Heart left ventricle (tissue), 16 donors: ENCODE measurements around the gene BMP10. TPM values are rescaled to one million over a fixed set of nuclear protein-coding genes. Genes with fewer than 3 reads are reported as not detected.

Source experiments
- ATAC-seq, 4 donors: fragments of 200-7000 bp; cut with Tn5 transposase; one replicate each; pipeline ENCODE4 v1.9.1; 2020 to 2022; ENCODE audit warnings: moderate library complexity in 4 of 4, mild to moderate bottlenecking in 3 of 4, moderate number of reproducible peaks in 1 of 4
- DNase-seq, 5 donors: peaks; one replicate each; pipeline ENCODE4 v3.0.0-alpha.2; 2020
- H3K27ac ChIP-seq, 12 donors: fragments of 200-600 bp; sonication (generic) in 4 of 12; one replicate each; pipeline versions ENCODE4 v1.5.0 to v1.8.0; 2016 to 2022; ENCODE audit warnings: mild to moderate bottlenecking in 2 of 12
- H3K27me3 ChIP-seq, 9 donors: fragments of 200-600 bp; sonication (generic) in 2 of 9; one replicate each; pipeline versions ENCODE4 v1.5.1 to v1.8.0; 2016 to 2022; ENCODE audit warnings: mild to moderate bottlenecking in 3 of 9
- H3K36me3 ChIP-seq, 9 donors: fragments of 200-600 bp; sonication (generic) in 2 of 9; one replicate each; pipeline versions ENCODE4 v1.5.0 to v1.8.0; 2018 to 2022; ENCODE audit warnings: mild to moderate bottlenecking in 2 of 9
- H3K4me1 ChIP-seq, 12 donors: fragments of 200-600 bp; sonication (generic) in 4 of 12; one replicate each; pipeline versions ENCODE4 v1.5.0 to v1.8.0; 2016 to 2022; ENCODE audit warnings: mild to moderate bottlenecking in 3 of 12
- H3K4me3 ChIP-seq, 12 donors: fragments of 200-600 bp; sonication (generic) in 4 of 12; one replicate each; pipeline versions ENCODE4 v1.5.0 to v1.8.0; 2017 to 2022; ENCODE audit warnings: mild to moderate bottlenecking in 9 of 12, moderate library complexity in 4 of 12
- H3K9me3 ChIP-seq, 12 donors: fragments of 200-600 bp; sonication (generic) in 4 of 12; one replicate each; pipeline versions ENCODE4 v1.5.0 to v1.8.0; 2016 to 2022; ENCODE audit warnings: mild to moderate bottlenecking in 1 of 12
- POLR2A ChIP-seq, 2 donors: fragments of 450-650 bp; IDR thresholded peaks; one replicate each; pipeline ENCODE4 v1.6.1; 2017; ENCODE audit warnings: antibody characterized with exemption in 2 of 2, mild to moderate bottlenecking in 2 of 2, moderate library complexity in 2 of 2
- WGBS, 4 donors: extraction: QIAGEN DNeasy Blood & Tissue Kit in 2 of 4; methylation state at CpG; one replicate each; pipeline versions ENCODE4 v1.1.5 to v1.1.7; 2013 to 2018; 5-methylcytosine and 5-hydroxymethylcytosine counted together
- intact Hi-C, 10 donors: fragments of 100-400 bp; cut with DNase I; formaldehyde crosslinking; loops; one replicate each; pipeline versions ENCODE4 v1.11.1 to v1.14.2; 2022
- polyA plus RNA-seq, 2 donors: library from polyadenylated mRNA; stranded (reverse); fragments of 200-250 nt; gene quantifications; one replicate each; pipeline ENCODE4 v1.2.3, GENCODE V29; 2013
- total RNA-seq, 9 donors: library from RNA; depleted of rRNA in 2 of 9; stranded (reverse); fragments of >200 nt in 2 of 9; fragmentation: NEBNext Ultra II Directional in 3 of 9; extraction: Animal tissue kit (Norgen Biotek cat#: 25700) in 3 of 9; gene quantifications; one replicate each; pipeline versions ENCODE4 v1.1.0 to v1.2.4, GENCODE V29; 2016 to 2023
- TF ChIP-seq, protein P1 (sequence below), 12 donors: fragments of 200-600 bp; sonication (generic) in 4 of 12; IDR thresholded peaks; one replicate each; pipeline versions ENCODE4 v1.5.0 to v1.8.0; 2018 to 2022; ENCODE audit warnings: antibody characterized with exemption in 12 of 12, mild to moderate bottlenecking in 5 of 12
- donor health status: ischemic (EF 13 %, LVEDD 7.1; RV severe dilation, severe dysfunction).
- donor health status: healthy with polysubstance abuse.
- donor health status: DM: no; HTN: yes; CAD: no.
- donor health status: DM: no; HTN: no; CAD: no.
- donor health status: ischemic (EF 25% LVEDD 6.9; RV normal size, moderate dysfunction).
- donor health status: ischemic (EF 25% LVEDD 5.7; RV mildly dilated, moderate dysfunction).
- donor health status: healthy.
- donor health status: DM: yes; HTN: yes; CAD: no.
- donor health status: ischemic (EF 35%, LVEDD 5.7; RV mildly dilated, moderate dysfunction).
- donor health status: nonischemic (EF 11% LVEDD 7.7; RV severe dilation, severe dysfunction).
- donor health status: DM: yes; HTN: yes; CAD: no.
- donor health status: PGD.
- donor health status: ischemic (EF 29% LVEDD 5.4; RV normal size, mild dysfunction).
- donor health status: nonischemic (EF 23%, LVEDD 6.1; RV moderate dilation, normal function).

The BMP10 gene
- total and polyA plus RNA-seq, 11 donors = 0.15 to 5.9 (median 1.7) TPM; not detected in 7

DNA sequence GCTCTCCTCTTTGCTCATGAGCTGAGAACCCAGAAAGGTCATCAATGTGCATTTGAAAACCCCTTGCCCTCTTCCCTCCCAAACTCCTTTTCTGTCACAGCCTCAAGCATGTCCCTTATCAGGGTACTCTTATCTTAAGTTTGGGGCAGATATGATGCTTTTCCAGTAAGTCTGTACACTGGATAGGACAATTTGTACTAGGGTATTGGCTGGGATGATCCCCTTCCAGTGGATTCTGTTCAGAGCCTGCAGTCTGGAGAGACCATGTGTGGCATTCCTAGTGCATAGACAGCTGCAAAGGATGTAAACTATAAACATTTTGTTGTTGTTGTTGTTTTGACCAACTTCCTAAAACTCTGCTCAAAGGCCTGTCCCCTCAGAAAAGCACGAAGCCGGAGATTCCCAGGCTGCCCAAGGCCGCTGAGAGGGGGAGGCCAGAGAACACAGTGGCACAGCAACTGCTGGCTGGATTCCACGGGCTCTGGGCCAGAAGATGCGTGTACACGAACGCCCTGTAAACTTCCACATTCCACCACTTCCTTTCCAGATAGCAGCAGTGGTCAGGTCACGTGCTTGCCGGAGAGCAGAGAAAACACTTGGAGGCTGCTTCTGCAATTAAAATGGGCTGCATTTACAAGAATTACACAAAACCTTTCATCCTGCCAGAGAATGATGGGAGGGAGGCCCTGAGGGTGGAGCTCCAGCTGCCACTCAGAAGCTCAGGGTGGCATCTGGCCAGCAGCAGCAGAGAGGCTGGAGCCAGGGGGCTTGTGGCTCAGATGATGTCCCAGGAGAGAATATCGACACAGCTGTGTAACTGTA is 42.1 kb downstream of the BMP10 start:
- TF ChIP-seq, protein P1, sequence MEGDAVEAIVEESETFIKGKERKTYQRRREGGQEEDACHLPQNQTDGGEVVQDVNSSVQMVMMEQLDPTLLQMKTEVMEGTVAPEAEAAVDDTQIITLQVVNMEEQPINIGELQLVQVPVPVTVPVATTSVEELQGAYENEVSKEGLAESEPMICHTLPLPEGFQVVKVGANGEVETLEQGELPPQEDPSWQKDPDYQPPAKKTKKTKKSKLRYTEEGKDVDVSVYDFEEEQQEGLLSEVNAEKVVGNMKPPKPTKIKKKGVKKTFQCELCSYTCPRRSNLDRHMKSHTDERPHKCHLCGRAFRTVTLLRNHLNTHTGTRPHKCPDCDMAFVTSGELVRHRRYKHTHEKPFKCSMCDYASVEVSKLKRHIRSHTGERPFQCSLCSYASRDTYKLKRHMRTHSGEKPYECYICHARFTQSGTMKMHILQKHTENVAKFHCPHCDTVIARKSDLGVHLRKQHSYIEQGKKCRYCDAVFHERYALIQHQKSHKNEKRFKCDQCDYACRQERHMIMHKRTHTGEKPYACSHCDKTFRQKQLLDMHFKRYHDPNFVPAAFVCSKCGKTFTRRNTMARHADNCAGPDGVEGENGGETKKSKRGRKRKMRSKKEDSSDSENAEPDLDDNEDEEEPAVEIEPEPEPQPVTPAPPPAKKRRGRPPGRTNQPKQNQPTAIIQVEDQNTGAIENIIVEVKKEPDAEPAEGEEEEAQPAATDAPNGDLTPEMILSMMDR (IDR thresholded peaks at IDR 0.05) = peak in 1 of 12 donors; percentile 10
- TF ChIP-seq POLR2A (IDR thresholded peaks at IDR 0.05) = no peak
- WGBS, 4 donors = 0 to 1% (median 0%) methylated on average over 6 to 10 of the region's 10 CpGs
- Histone ChIP-seq H3K36me3 (peaks cover 0 to 40% (median 7%) of the 10 kb centered on the region in 9 donors), H3K4me3 (peak overlapping the region in 9 of 12 donors; percentile 3 to 30 (median 15)), H3K27me3 (no peaks in the 10 kb centered on the region), H3K9me3 (no peaks in the 10 kb centered on the region), H3K4me1 (peaks cover 11 to 84% (median 44%) of the 10 kb centered on the region in 12 donors), H3K27ac (peak overlapping the region; percentile 53 to 85 (median 74))
- intact Hi-C loops = loop anchor here in 2 of 10 donors (5.0 kb wide), 1 partner anchor 57 kb away; no protein-coding TSS in a partner anchor
- ATAC-seq (peak; percentile 82 to 86 (median 83)), DNase-seq (peak; percentile 91 to 97 (median 94))

DNA sequence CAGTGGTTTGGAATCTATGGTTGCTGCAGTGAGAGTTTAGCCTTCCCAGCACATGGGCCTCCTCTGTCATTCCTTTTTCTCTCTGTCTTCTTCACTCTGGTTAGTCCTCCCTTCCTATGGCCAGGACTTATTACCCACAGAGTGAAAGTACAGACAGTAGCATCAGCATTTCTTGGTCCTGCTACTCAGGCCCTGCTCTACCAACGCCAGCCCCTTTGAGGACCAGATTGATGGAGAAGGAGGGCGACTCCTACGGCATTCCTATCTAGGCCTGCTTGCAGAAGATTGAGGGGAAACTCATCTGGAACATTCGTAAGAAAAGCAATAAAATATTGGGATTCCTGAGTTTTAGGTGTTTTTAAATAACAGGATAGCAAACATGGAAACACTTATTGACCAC is 43.5 kb downstream of the BMP10 start:
- intact Hi-C loops = loop anchor here in 2 of 10 donors (5.0 kb wide), 1 partner anchor 55 kb away; no protein-coding TSS in a partner anchor
- Histone ChIP-seq H3K27me3 (no peaks in the 10 kb centered on the region), H3K36me3 (peaks cover 0 to 55% (median 16%) of the 10 kb centered on the region in 9 donors), H3K9me3 (no peaks in the 10 kb centered on the region), H3K4me3 (no peak overlapping the region), H3K27ac (peak overlapping the region in 2 of 12 donors; percentile 2 to 75), H3K4me1 (peaks cover 11 to 71% (median 39%) of the 10 kb centered on the region in 12 donors)
- WGBS, 4 donors = 85 to 98% (median 94%) methylated on average over 4 of the region's 4 CpGs
- ATAC-seq (no peak), DNase-seq (no peak)
- TF ChIP-seq POLR2A (IDR thresholded peaks at IDR 0.05) = no peak
- TF ChIP-seq, protein P1 (IDR thresholded peaks at IDR 0.05) = no peak

DNA sequence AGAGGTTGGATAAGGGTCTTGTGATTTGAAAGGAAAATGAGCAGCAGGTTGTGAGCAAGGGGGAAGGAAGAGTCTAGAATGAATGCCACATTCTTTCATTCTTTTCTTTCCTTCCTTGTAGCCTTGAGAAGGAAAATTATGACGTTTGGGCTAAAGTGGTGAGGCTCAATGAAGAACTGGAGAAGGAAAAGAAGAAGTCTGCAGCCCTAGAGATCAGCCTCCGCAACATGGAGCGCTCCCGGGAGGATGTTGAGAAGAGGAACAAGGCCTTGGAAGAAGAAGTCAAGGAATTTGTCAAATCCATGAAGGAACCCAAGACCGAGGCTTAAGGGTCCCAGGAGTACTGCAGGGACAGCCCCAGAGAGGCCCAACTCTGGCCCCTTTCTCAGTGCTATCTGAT is 45.3 kb downstream of the BMP10 start:
- WGBS, 4 donors = 78 to 85% (median 83%) methylated on average over 5 of the region's 5 CpGs

More for the DNA sequence above, 45.3 kb downstream of the BMP10 start:
- no peaks in the 10 kb centered on the region for H3K9me3 ChIP-seq
- H3K36me3 ChIP-seq = peaks cover 0 to 73% (median 29%) of the 10 kb centered on the region in 9 donors
- TF ChIP-seq, protein P1 (IDR thresholded peaks at IDR 0.05) = no peak
- TF ChIP-seq POLR2A (IDR thresholded peaks at IDR 0.05) = no peak
- peaks cover 5 to 57% (median 28%) of the 10 kb centered on the region in 12 donors for H3K4me1 ChIP-seq
- H3K27ac ChIP-seq = peak overlapping the region in 1 of 12 donors; percentile 42
- DNase-seq (no peak), ATAC-seq (no peak)
- no peak overlapping the region for H3K4me3 ChIP-seq
- no peaks in the 10 kb centered on the region for H3K27me3 ChIP-seq
- intact Hi-C loops = loop anchor here in 2 of 10 donors (5.0 kb wide), 1 partner anchor 54 kb away; no protein-coding TSS in a partner anchor
